IMR-90 (cell line): ENCODE measurements around the gene SLC29A3. TPM values are rescaled to one million over a fixed set of nuclear protein-coding genes. Genes with fewer than 3 reads are reported as not detected.

Experiments used
- ATAC-seq: fragments of 200-7000 bp; cut with Tn5 transposase; 2 replicates; pipeline ENCODE4 v1.9.1; 2020; ENCODE audit warnings: low read depth, mild to moderate bottlenecking, moderate library complexity
- BruUV-seq: library from RNA; stranded (reverse); fragments of 400-500 nt; replicated peaks from 2 replicates; lab custom pipeline; 2021; lab: Mats Ljungman, UMichigan
- CTCF ChIA-PET: fragments of 300-600 bp; formaldehyde crosslinking; extraction: SDS; loops from one replicate; lab custom pipeline; 2021; ENCODE audit warnings: antibody characterized with exemption; lab: Yijun Ruan, JAX
- POLR2A ChIA-PET: fragments of 300-600 bp; sonication (Branson Sonifier 250); formaldehyde crosslinking; loops from one replicate; lab custom pipeline; 2022; ENCODE audit warnings: antibody characterized with exemption; ENCODE audit not compliant: unreplicated experiment; lab: Charles Lee
- DNase-seq: peaks from one replicate; pipeline ENCODE4 v3.0.0; 2013
- H2AFZ ChIP-seq: replicated peaks from 2 replicates; pipeline ENCODE3; 2013; ENCODE audit warnings: low read length, mild to moderate bottlenecking; ENCODE audit not compliant: poor library complexity
- H2AK5ac ChIP-seq: 2 replicates; pipeline ENCODE4 v1.6.1; 2013; ENCODE audit warnings: low read depth, low read length, inconsistent platforms
- H2AK9ac ChIP-seq: replicated peaks from 2 replicates; pipeline ENCODE3; 2013; ENCODE audit warnings: mild to moderate bottlenecking, low read depth, low read length, moderate library complexity; ENCODE audit not compliant: poor library complexity
- H2BK120ac ChIP-seq: 2 replicates; pipeline ENCODE4 v1.6.1; 2013; ENCODE audit warnings: low read depth, low read length, inconsistent platforms
- H2BK15ac ChIP-seq: 3 replicates; pipeline ENCODE4 v1.6.1; 2013; ENCODE audit warnings: low read depth, low read length, inconsistent platforms
- H2BK20ac ChIP-seq: 2 replicates; pipeline ENCODE4 v1.6.1; 2013; ENCODE audit warnings: low read depth, mild to moderate bottlenecking, inconsistent platforms, low read length, moderate library complexity
- H2BK5ac ChIP-seq: 2 replicates; pipeline ENCODE4 v1.6.1; 2013; ENCODE audit warnings: mild to moderate bottlenecking, low read depth, low read length, inconsistent platforms; ENCODE audit not compliant: poor library complexity, severe bottlenecking
- H3K14ac ChIP-seq: replicated peaks from 2 replicates; pipeline ENCODE4 v1.6.1; 2013; ENCODE audit warnings: low read depth, low read length, inconsistent platforms
- H3K18ac ChIP-seq: 2 replicates; pipeline ENCODE4 v1.6.1; 2013; ENCODE audit warnings: low read depth, low read length, control low read depth
- H3K23ac ChIP-seq: 2 replicates; pipeline ENCODE4 v1.6.1; 2013; ENCODE audit warnings: low read depth, low read length, inconsistent platforms
- H3K27ac ChIP-seq: 2 replicates; pipeline ENCODE4 v1.5.1; 2013; ENCODE audit warnings: mild to moderate bottlenecking, control low read depth, low read length; ENCODE audit not compliant: insufficient read depth
- H3K27me3 ChIP-seq: 2 replicates; pipeline ENCODE4 v1.6.1; 2013; ENCODE audit warnings: low read length; ENCODE audit not compliant: control insufficient read depth, insufficient read depth
- H3K36me3 ChIP-seq: 2 replicates; pipeline ENCODE4 v1.6.1; 2013; ENCODE audit warnings: low read length, mixed read lengths; ENCODE audit not compliant: control insufficient read depth, insufficient read depth
- H3K4ac ChIP-seq: 2 replicates; pipeline ENCODE4 v1.6.1; 2013; ENCODE audit warnings: low read depth, low read length, inconsistent platforms
- H3K4me1 ChIP-seq: 2 replicates; pipeline ENCODE4 v1.6.1; 2013; ENCODE audit warnings: low read length, mixed read lengths; ENCODE audit not compliant: control insufficient read depth, insufficient read depth
- H3K4me2 ChIP-seq: 2 replicates; pipeline ENCODE4 v1.6.1; 2013; ENCODE audit warnings: low read depth, mild to moderate bottlenecking, control low read depth, low read length, moderate library complexity
- H3K4me3 ChIP-seq: 2 replicates; pipeline ENCODE4 v1.5.1; 2013; ENCODE audit warnings: low read depth, mild to moderate bottlenecking, control low read depth, low read length, moderate library complexity; ENCODE audit not compliant: insufficient read depth
- H3K56ac ChIP-seq: 2 replicates; pipeline ENCODE4 v1.6.1; 2013; ENCODE audit warnings: low read length, inconsistent platforms; ENCODE audit not compliant: insufficient read depth; ENCODE audit errors: extremely low read depth
- H3K79me1 ChIP-seq, 2 experiments: 2 replicates each; pipeline ENCODE4 v1.6.1; 2013; ENCODE audit warnings: low read length in 2 of 2, inconsistent platforms in 1 of 2, low read depth in 1 of 2
- H3K9ac ChIP-seq: 2 replicates; pipeline ENCODE4 v1.6.1; 2013; ENCODE audit warnings: low read depth, low read length, control low read depth
- H3K9me1 ChIP-seq: 2 replicates; pipeline ENCODE4 v1.6.1; 2013; ENCODE audit warnings: low read length, inconsistent platforms; ENCODE audit not compliant: insufficient read depth
- H3K9me3 ChIP-seq: 2 replicates; pipeline ENCODE4 v1.6.1; 2013; ENCODE audit warnings: low read length; ENCODE audit not compliant: control insufficient read depth, insufficient read depth
- H4K20me1 ChIP-seq: 2 replicates; pipeline ENCODE4 v1.6.1; 2013; ENCODE audit warnings: low read length, inconsistent platforms; ENCODE audit not compliant: insufficient read depth
- H4K5ac ChIP-seq: 2 replicates; pipeline ENCODE4 v1.6.1; 2013; ENCODE audit warnings: mild to moderate bottlenecking, low read depth, low read length, control low read depth
- H4K8ac ChIP-seq, 2 experiments: 2 replicates each; pipeline ENCODE4 v1.6.1; 2013; ENCODE audit warnings: low read depth in 2 of 2, low read length in 2 of 2, control low read depth in 1 of 2, inconsistent platforms in 1 of 2
- H4K91ac ChIP-seq: 2 replicates; pipeline ENCODE4 v1.6.1; 2013; ENCODE audit warnings: low read depth, low read length, inconsistent platforms; ENCODE audit not compliant: insufficient read depth
- NFE2L2 ChIP-seq: fragments of 150-350 bp; IDR thresholded peaks from 2 replicates; pipeline ENCODE4 v1.6.1; 2016; ENCODE audit warnings: low read depth, mild to moderate bottlenecking, low read length
- SMC3 ChIP-seq: fragments of 150-350 bp; IDR thresholded peaks from 2 replicates; pipeline ENCODE4 v1.6.1; 2016; ENCODE audit warnings: low read depth, mild to moderate bottlenecking, antibody characterized with exemption, low read length, moderate library complexity
- WGBS, 2 experiments: methylation state at CpG; one replicate each; pipeline versions ENCODE4 v1.1.5 to v1.1.7; 2013; ENCODE audit warnings: missing lambda C conversion rate in 2 of 2; ENCODE audit not compliant: insufficient read length in 1 of 2; ENCODE audit errors: extremely low coverage in 2 of 2; 5-methylcytosine and 5-hydroxymethylcytosine counted together
- dilution Hi-C: fragments of 300-500 bp; cut with HindIII; formaldehyde crosslinking; loops from one replicate; pipeline ENCODE4 v1.14.3; 2018; ENCODE audit warnings: low sequenced_read_pairs; ENCODE audit not compliant: unreplicated experiment
- in situ Hi-C: fragments of 300-500 bp; cut with MboI; formaldehyde crosslinking; loops from 3 replicates; pipeline ENCODE4 v1.14.3; 2019; ENCODE audit warnings: low sequenced_read_pairs, inconsistent platforms, mixed read lengths
- intact Hi-C: fragments of 100-400 bp; cut with micrococcal nuclease; formaldehyde crosslinking; loops from 2 replicates; pipeline ENCODE4 v1.10.0; 2022
- polyA plus RNA-seq, 3 experiments: library from polyadenylated mRNA; depleted of rRNA; stranded (reverse); fragments of >200 nt; gene quantifications; 2 replicates each; pipeline ENCODE4 v1.2.3, GENCODE V29; 2012; ENCODE audit warnings: low replicate concordance in 1 of 3
- total RNA-seq: library from RNA; depleted of rRNA; stranded (reverse); fragments of >200 nt; gene quantifications from 2 replicates; pipeline ENCODE4 v1.2.3, GENCODE V29; 2012
- TF ChIP-seq, protein P1 (sequence below): conservative IDR thresholded peaks from 2 replicates; pipeline ENCODE4 v1.5.1; 2012; ENCODE audit warnings: mild to moderate bottlenecking, low read depth, low read length, improper control_type of control experiment

Gene SLC29A3
- total and polyA plus RNA-seq, 2 of the 4 experiments (the other 2 are of a cell fraction) = 0.72 to 3.0 TPM

DNA sequence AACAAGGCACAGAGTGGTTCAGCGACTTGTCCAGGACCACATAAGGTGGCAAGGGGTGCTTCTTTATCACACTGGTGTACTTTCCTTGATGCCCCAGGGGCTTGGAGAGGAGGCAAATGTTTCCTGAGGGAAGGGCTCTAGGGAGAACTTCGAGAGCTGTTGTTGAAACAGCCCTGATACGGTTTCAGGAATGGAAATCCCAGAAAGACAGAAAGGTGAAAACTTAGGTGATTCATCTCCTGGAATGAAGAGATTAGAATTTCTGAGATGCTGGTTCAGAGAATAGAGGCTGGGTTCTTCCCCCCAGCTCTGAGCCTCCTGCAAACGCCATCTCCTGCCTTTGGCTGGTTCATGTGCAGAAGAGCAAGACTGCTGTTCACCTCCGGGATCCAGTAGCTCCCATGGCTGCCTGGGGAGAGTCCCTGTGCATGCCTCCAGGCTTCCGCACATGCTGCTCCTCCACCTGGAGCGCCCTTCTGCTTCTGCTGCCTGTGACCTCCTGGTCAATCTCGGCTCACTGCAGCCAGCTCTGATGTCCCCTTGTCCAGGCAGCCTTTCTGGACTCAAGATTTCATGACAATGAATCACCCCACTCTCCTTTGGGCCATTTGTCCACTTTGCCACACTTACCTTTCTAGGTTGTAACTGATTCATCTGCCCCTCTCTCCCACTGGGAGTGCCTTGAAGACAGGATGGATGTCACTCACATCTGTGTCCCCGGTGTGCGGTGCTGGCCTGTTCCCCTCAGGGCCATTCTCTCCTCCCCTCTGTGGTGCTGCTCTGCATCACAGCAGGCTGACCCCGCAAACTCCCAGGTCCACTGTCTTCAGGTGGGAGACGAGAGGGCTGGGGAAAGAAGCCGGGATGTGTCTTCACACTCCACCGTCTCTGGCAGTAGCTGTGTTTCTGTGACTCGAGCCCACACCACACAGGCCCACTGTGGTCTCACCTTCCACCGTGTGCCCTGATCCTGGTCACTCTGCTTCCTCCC is 74.0 kb downstream of the SLC29A3 start:
- Histone ChIP-seq H3K18ac (no peak overlapping the region), H3K4me2 (no peak overlapping the region), H2AK5ac (no peak overlapping the region), H3K79me1 (no peaks in the 10 kb centered on the region), H3K9me3 (no peaks in the 10 kb centered on the region), H2BK120ac (no peak overlapping the region), H2AK9ac (no peak overlapping the region), H2BK5ac (no peak overlapping the region), H4K5ac (no peak overlapping the region), H3K9me1 (no peaks in the 10 kb centered on the region), H2BK20ac (no peak overlapping the region), H2AFZ (no peak overlapping the region), H3K36me3 (no peaks in the 10 kb centered on the region), H2BK15ac (no peak overlapping the region), H4K8ac (no peak overlapping the region), H3K4me3 (no peak overlapping the region), H3K27ac (no peak overlapping the region), H3K9ac (no peak overlapping the region), H4K91ac (no peak overlapping the region), H3K23ac (no peak overlapping the region), H4K20me1 (no peaks in the 10 kb centered on the region), H3K4ac (no peak overlapping the region), H3K56ac (no peak overlapping the region), H3K4me1 (no peaks in the 10 kb centered on the region; the same call in 1 of the 2 replicates), H3K14ac (no peak overlapping the region), H3K27me3 (peaks cover 85% of the 10 kb centered on the region)
- dilution Hi-C loops = no loop called here
- WGBS, 2 experiments = 70% methylated on average over 9 of the region's 16 CpGs; no CpG with 5 or more reads in 1 of the 2 experiments
- BruUV-seq = no TSS peak
- in situ Hi-C loops = no loop called here
- intact Hi-C loops = no loop called here
- ChIA-PET POLR2A (no interaction called here), CTCF (interaction anchor here (1.0 kb wide), 1 partner anchor 9 kb away, joined by 3 read pairs; no protein-coding TSS in a partner anchor)
- ATAC-seq (no peak), DNase-seq (no peak)
- TF ChIP-seq, protein P1, sequence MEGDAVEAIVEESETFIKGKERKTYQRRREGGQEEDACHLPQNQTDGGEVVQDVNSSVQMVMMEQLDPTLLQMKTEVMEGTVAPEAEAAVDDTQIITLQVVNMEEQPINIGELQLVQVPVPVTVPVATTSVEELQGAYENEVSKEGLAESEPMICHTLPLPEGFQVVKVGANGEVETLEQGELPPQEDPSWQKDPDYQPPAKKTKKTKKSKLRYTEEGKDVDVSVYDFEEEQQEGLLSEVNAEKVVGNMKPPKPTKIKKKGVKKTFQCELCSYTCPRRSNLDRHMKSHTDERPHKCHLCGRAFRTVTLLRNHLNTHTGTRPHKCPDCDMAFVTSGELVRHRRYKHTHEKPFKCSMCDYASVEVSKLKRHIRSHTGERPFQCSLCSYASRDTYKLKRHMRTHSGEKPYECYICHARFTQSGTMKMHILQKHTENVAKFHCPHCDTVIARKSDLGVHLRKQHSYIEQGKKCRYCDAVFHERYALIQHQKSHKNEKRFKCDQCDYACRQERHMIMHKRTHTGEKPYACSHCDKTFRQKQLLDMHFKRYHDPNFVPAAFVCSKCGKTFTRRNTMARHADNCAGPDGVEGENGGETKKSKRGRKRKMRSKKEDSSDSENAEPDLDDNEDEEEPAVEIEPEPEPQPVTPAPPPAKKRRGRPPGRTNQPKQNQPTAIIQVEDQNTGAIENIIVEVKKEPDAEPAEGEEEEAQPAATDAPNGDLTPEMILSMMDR = no peak
- TF ChIP-seq SMC3 (no peak), NFE2L2 (no peak)
